OCI-LY1 (cell line): ENCODE results near the gene CTXN1.
"Not testable (repeated sequence)": the region's sequence is repeated elsewhere in the genome, so short reads cannot be mapped to it uniquely, and the experiment has no call there.

Source experiments
- CTCF ChIP-seq: fragments of 200-600 bp; sonication (generic), shearing (Covaris generic); IDR thresholded peaks from 2 replicates; pipeline ENCODE4 v1.5.1; 2017; ENCODE audit warnings: mild to moderate bottlenecking, antibody characterized with exemption, low read length, moderate library complexity, mixed read lengths
- EZH2 ChIP-seq: fragments of 200-600 bp; sonication (generic), shearing (Covaris generic); IDR thresholded peaks from 2 replicates; pipeline ENCODE4 v1.8.0; 2017; ENCODE audit warnings: borderline replicate concordance, mixed run types, mild to moderate bottlenecking, antibody characterized with exemption, low read length, moderate library complexity, mixed read lengths

GRCh38 chr19:7918062-7918614, 7.8 kb downstream of the CTXN1 start:
- TF ChIP-seq CTCF, EZH2: not testable (repeated sequence)
